ENCODE results near the gene GLI2.

Gene GLI2

GRCh38 chr2:120770641-120771040, 35.0 kb downstream of the GLI2 start:
- no peak for DNase-seq (ENCODE audit: low spot score)

GRCh38 chr2:120771111-120771780, 35.6 kb downstream of the GLI2 start:
- DNase-seq (ENCODE audit: low spot score), result no peak

GRCh38 chr2:120771781-120772208, 36.1 kb downstream of the GLI2 start:
- no peak for DNase-seq (ENCODE audit: low spot score)

DNA sequence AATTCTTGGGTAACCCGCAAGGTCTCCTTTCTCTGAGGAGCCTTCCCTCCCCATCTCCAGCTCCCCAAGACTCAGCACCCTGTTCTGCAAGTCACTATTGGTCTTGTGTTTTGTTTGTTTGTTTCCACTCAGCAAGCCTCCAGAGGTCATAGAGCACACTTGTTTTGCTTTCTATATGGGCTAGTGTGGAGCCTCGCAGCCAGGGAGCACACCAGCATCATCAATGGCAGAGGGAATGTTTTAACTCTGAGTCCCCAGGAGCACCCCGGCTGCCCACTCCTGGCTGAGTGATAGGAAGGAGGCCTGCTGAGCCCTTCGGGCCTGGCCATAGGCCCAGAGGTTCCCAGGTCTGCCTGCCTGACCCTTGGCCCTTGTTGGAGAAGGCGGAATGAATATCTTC, 36.6 kb downstream of the GLI2 start:
- DNase-seq (ENCODE audit: low spot score), result no peak

DNA sequence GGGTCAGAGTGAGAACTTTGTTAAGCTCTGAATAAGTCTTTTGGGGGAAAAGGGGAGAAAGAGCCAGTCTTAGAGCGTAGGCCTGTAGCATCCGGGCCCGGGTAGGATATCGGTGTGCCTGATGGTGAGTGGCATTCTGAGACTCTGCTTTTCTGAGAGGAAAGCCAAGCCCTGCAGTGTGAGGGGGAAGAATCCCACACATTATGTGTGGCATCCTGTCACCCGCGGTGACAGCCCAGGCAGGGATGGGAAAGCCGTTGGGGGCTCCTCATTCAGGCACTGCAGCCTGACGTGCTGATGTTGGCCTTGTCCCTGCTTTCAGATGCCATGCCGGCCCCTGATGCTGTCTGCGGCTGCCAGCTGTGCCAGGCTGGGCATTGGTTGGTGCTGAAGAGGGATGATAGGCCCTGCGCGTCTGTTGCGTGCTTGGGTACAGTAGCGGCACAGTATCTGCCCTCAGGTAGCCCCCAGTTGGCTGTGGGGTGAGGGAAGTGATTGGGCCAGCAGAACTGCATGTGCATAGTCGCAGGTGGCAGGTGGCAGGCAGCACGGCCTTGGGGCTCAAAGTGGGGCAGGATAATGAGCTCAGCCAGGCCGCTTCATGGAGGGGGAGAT, 37.6 kb downstream of the GLI2 start:
- no peak for DNase-seq (ENCODE audit: low spot score)

DNA sequence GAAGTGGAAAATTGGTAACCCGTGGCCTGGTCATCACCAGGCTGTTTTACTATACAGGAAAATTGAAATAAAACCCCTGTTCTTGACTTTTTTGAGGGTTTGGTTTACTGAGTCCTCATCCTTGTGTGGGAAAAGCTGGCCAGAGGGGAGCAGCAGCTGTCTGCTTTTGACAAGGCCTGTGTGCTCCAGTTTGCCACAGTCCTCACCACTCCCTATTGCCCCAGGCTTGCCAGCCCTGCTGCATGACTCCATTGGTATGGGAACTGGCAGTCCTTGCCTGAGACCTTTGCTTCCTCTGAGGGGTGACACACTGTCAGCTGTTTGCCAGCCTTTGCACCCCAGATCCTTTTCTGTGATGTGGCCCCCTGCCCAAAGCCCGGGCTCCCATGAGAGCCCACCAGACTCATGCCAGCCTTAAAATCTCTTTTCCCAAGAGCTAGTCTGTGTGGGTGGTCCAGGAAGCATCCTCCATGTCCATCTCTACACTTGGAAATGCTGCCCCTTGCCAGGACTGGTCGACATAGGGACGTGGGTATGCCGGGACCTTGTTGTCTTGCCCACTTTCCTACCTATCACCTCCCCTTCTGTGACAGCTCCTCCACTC, 39.0 kb downstream of the GLI2 start:
- DNase-seq (ENCODE audit: low spot score), result no peak

- no peak for DNase-seq (ENCODE audit: low spot score)
Observed at GRCh38 chr2:120775194-120775593, 39.5 kb downstream of the GLI2 start.

DNA sequence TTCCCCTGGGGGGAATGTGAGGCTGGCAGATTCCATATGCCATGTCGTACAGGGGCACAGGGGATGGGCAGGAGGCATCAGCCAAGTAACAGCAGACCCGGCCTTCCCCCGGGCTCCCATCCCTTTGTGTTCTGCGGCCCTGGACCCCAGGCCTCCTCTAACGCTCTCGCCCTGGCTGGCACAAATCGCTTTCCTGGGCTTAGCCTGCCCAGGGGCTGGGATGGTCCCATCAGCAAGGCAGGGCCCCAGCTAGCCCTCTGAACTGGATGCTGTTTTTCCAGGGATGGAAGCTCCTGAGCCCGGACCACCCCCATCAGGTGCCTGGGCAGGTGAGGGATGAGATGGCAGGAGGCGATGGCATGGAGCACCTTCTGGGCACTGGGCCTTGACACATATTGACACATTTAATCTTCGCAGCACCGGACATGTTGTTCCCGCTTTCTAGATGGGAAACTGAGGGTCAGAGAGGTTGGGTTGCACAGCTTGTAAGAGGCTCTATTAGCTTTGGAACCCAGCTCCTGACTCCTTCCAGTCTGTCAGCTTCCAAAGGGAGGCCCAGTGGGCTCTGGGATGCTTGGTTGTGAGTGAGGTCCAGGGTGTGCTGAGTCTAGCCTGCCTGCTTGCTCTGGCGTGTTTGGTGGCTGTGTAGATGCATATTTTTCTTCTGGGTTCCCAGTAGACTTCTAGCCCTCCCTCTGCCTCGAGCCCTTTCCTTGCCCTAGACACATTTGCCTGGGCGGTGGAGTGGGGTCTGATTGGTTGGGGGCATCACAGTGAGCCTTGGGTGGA, 40.3 kb downstream of the GLI2 start:
- DNase-seq (ENCODE audit: low spot score), result no peak

GRCh38 chr2:120776649-120777048, 41.0 kb downstream of the GLI2 start:
- DNase-seq (ENCODE audit: low spot score), result no peak

GRCh38 chr2:120777170-120777751, 41.6 kb downstream of the GLI2 start:
- no peak for DNase-seq (ENCODE audit: low spot score)

- DNase-seq (ENCODE audit: low spot score), result no peak
Observed at GRCh38 chr2:120777787-120778186, 42.1 kb downstream of the GLI2 start.

GRCh38 chr2:120778244-120778643, 42.6 kb downstream of the GLI2 start:
- DNase-seq (ENCODE audit: low spot score), result no peak

DNA sequence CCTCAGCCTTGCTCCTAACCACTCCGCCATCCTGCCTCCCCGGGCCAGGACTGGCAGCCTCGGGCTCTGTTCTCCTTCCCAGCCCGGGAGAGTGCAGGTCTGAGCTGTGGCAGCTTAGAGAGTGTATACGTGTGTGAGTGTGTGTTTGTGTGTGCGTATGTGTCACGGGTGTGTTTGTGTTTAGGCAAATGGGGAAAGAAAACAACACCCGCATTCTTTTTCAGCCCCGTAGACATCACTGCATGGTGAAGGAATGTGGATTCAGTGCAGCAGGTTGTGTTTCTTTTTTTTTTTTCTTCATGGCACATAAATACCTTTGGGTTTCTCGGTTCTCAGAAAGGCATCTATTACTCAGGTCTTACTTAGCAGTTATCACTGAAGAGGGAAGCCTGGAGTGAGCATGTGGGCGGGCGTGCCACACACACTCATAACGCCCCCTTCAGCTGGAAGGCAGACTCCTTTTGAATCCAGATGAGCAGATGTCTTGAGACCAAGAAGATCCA, 44.2 kb downstream of the GLI2 start:
- DNase-seq (ENCODE audit: low spot score), result no peak

DNA sequence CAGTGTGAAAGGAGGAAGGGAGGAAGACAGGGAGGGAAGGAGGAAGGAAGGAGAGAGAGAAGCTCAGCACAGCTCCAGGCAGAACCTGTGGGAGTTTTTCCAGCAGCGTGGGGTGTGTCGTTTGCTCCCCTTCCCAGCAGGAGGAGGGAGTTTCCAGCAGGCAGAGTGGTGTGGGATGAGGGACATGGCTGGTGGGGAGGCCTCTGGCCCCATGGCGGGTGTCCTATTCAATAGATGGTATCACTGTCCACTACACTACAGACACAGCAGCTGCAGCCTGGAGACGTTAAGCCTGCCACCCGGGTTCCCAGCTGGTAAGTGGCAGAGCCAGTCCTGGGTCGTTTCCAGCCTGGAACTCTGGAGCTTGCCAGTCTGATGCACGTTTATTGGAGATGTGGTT, 44.7 kb downstream of the GLI2 start:
- no peak for DNase-seq (ENCODE audit: low spot score)

GRCh38 chr2:120783371-120783791, 47.7 kb downstream of the GLI2 start:
- DNase-seq (ENCODE audit: low spot score), result no peak

GRCh38 chr2:120783969-120784372, 48.3 kb downstream of the GLI2 start:
- no peak for DNase-seq (ENCODE audit: low spot score)

All from globus pallidus (tissue), 1 donor.